Measurements from ENCODE around the gene QKI.

QKI gene

GRCh38 chr6:163539101-163539762 lies 124.7 kb downstream of the QKI start:
- no peak for DNase-seq

DNA sequence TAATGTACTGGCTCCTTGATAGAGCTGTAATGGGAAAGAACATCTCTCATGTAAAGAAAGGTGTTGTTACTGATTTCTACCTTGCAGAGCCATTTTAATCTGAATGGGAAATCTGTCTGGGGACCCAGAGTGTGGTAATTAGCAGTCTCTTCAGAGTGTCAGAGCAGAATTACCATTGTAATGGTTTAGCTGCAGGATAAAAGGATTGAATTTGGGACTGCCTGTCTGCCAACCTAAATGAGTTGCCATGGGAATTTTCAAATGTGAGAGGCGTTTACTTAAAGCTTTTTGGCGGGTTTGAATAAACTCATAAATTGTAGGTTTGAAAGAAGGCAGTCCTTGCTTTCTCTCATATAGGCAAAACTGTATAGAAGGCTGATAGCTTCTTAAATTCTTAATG lies 128.8 kb downstream of the QKI start:
- no peak for DNase-seq

GRCh38 chr6:163545370-163545769 lies 130.9 kb downstream of the QKI start:
- no peak for DNase-seq

- DNase-seq, result no peak
Measured at GRCh38 chr6:163547287-163547686, 132.8 kb downstream of the QKI start.

- no peak for DNase-seq
Measured at GRCh38 chr6:163548624-163549023, 134.1 kb downstream of the QKI start.

DNA sequence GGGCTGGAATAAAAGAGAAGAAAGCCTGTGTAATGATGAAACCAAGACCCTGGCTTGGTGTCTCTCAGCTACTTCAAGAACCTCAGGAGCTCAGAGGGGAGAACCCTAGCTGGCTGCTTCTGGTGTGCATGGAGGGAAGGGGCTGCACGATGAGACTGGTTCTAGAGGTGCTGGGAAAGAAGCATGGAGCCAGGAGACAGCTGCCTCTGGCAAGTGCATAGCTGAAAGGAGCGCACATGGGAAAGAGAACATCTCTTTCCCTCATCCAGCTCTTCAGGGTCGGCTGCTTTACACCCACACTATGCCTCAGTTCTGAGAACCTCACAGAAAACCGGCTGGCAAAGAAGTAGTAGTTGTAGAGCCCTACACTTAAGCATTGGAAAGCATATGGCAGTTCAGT lies 139.5 kb downstream of the QKI start:
- no peak for DNase-seq

DNA sequence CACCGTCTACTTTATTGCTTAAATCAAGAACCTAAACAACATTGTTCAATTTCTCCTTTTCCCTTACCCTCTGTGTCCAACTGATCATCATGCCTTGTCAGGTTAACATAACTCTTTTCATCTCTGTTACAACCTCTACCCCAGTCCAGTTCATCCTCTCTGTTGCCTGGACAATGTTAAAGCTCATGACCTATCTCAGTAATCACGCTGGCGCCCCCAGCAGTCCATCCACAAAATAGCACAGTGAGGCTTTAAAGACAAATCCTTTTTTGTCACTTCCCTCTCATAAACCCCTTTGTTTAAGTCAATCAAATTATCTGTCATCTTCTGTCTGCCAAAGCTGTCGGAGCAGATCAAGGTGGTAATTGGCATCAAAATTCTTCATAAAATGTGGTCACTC lies 140.1 kb downstream of the QKI start:
- DNase-seq, result peak; percentile 37

- no peak for DNase-seq
Measured at GRCh38 chr6:163559661-163560060, 145.1 kb downstream of the QKI start.

GRCh38 chr6:163563318-163563717 lies 148.8 kb downstream of the QKI start:
- DNase-seq, result no peak

- no peak for DNase-seq
Measured at GRCh38 chr6:163564534-163564933, 150.0 kb downstream of the QKI start.

GRCh38 chr6:163565140-163565539 lies 150.6 kb downstream of the QKI start:
- DNase-seq, result no peak

DNA sequence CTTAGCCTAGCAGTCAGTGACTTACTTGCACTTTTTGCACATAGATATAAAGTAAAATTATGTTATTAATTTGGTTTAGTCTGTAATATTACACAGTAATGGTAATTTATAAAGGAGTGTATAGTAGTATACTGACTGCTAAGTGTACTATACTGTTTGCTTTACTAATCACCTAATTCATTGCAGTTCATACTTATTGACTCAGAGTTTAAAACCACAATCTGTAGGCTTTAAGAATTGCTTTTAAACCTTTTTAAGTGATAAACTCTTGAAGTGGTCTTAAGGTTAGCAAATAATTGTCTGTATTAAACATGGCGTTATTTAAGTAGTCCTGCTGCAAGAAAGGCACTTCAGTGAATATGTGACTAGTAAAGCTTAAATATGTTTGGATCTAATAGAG lies 151.5 kb downstream of the QKI start:
- no peak for DNase-seq

DNA sequence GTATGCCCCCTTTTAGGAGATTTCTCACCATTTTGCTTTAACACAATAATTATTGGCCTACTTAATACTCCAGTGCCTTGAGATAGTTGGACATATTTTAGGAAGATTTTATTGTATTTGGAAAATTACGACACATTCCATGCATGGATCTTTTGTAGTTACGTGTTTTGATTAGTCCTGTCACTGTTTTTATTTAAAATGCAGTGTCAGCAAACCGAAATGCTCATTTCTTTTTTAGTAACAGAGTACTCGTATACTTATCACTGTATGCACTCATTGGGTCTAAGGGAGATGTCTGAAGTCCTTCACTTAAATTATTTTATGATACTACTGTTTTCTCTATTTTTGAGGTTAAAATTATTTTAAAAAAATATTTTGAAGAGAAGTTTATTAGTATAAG lies 153.8 kb downstream of the QKI start:
- DNase-seq, result no peak

DNA sequence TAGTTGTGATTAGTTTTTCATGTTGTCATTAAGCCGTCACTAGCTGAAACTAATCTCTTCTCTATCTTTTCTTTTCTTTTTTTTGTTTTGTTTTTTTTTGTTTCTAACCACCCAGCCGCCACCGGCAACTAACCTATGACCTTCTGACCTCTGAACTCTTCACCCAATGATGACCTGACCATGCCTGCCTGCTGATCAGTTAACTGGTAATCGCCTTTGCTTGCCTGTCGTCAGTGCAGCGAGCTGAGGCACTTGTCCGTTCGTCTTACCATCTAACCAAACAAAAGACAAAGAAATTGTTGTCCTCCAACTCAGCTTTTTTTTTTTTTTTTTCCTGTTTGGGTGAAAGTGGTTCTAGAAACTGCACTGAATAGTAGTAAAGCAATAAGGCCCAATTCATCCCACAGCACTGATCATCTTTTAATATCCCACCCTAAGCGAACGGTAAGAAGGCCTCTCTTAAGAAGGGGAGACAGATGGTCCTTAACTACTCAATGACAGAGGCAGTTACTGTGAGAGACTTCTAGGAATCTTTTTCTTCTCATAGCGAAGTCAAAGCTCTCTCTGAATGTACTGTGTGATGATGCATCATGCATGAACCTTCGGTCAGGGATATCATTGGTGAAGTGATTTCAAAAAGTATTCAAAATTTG lies 156.2 kb downstream of the QKI start:
- DNase-seq, result no peak

- no peak for DNase-seq
Measured at GRCh38 chr6:163571730-163572129, 157.2 kb downstream of the QKI start.

DNA sequence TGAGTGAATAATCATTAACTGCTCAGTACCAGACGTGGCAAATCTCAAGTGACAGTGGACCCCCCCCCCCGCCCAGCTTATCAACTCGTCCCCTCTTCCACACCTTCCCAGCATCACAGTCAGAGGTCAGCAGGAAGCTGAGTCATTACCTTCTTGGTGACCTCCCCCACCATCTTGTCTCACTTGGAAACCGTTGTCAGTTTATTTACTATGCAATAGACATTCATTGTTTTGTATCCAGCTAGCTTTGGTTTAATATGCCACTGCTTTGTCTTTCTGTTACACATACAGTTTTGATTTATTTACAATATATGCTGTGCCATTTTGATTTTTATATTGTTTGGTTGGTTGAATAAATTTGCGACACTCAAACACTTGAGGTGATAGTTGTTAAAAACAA lies 158.1 kb downstream of the QKI start:
- no peak for DNase-seq

DNA sequence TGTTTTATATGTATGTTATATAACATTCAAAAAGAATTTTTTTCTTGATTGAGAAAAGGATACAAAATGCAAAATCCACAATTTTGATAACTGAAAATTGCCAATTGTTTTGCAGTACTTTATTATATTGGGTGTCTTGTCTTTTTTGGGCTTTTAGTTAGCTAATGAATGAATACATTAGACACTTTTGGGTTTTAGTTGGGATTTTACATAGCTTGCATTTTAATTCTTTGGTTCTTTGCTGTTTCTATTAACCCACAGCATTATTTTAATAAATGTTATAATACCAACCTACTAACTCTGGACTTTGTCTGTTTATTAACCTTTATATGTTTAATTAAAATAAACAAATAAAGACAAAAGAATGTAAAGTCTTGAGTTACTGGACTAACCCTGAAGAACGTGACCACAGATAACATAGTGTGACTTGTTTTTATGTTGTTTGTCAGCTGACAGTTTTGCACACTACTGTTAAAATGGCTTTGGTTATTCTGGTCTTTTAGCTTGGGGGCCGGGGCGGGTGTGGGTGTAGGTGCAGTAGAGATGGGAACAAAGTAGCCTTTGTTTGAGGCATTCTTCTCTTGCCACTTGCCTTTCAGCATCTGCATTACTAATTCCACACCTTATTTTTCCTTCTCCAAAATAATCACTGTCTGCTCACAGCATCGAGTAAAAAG lies 159.1 kb downstream of the QKI start:
- no peak for DNase-seq

DNA sequence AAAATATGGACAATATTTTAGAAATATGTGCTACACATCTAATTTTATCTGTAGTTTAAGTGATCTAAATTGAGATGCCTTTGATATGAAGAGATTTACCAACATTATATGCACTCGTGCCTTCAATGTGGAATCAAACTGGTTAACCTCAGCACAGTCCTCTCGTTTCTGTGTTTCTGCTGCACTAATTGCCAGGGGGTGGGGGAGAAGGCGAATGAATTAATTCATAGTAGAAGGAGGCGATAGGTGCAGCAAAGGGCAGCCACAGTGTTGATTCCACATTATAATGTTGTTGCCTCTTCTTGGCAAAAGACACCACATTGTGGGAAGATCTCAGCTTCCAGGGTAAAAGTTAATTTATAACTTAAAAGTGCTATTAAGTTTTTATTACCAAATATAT lies 161.6 kb downstream of the QKI start:
- no peak for DNase-seq

- DNase-seq, result no peak
Measured at GRCh38 chr6:163577404-163577803, 162.9 kb downstream of the QKI start.

DNA sequence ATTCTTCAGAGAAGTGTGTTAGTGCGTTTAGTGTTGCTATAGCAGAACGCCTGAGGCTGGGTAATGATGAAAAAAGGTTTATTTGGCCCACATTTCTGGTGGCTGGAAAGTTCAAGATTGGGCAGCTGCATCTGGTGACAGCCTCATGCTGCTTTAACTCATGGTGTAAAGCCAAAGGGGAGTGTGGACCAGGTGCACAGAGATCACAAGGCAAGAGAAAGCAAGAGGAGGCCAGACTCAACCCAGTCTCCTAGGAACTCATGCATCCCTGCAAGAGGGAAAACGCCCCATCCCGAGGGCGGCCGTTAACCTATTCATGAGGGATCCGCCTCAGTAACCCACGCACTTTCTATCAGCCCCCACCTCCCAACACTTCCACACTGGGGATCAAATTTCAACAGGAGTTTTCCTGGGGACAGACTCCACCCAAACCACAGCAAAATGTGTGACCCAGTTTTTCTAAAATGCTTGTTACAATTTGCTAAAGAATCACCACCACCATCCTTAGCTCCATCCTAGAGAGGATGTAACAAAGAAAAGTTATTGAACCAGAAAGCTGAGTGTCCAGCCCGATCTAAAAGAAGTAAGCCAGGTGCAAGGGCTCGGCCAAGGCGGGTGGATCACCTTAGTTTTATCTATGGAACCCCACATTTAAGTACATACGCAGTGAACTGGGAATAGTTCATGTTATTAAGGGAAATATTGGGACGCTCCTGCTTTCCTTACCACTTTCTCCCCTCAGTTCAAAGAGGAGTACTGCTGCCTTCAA lies 164.8 kb downstream of the QKI start:
- DNase-seq, result no peak

- no peak for DNase-seq
Measured at GRCh38 chr6:163579880-163580295, 165.4 kb downstream of the QKI start.

GRCh38 chr6:163580311-163581030 lies 166.0 kb downstream of the QKI start:
- DNase-seq, result no peak

DNA sequence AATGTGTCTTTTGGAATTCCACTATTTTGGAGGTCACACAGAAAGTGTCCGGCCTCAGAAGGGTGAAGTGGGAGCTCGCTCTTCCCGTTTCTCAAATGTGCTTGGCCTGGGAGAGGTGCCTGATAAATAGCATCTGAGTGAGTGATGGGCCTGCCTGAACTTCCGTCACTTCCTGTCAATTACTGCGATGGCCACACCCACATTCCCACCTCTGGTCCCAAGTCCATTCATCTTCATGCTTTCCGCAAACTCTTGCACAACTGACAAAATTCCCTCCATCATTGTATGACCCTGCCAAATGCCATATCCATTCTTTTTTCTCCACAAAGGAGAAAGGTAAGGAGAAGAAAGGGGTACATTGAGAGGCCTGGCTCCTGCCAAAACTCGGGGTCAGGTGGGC lies 169.0 kb downstream of the QKI start:
- DNase-seq, result no peak
